ENCODE data around the gene SGTA. TPM values are rescaled to one million over a fixed set of nuclear protein-coding genes. Genes with fewer than 3 reads are reported as not detected.

SGTA gene
- total RNA-seq, 1 donor from 2014 or later = 72.6 TPM

DNA sequence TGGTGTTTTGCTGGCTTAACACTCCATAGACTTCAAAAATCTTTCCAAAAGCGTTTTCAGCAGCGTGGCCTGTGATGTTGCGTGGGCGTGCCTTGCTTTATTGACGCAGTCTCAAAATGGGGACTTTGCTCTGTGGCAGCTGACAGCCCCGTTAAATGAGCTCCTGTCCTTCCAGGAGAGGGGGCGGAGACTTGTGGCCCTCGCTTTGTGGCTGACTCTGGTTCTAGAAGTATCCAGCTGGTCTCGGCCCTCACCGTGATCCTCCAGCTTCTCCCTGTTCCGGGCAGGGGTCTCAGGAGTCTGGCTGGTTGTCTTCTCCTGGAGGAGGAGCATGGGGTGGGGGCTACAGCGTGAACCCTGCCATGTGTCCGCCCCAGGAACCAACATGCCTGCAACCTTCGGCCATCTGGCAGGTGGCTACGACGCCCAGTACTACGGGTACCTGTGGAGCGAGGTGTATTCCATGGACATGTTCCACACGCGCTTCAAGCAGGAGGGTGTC, 28.2 kb upstream of the SGTA start:
- Histone ChIP-seq H3K27ac (replicated peaks) (no peak overlapping the region), H3K4me1 (no peaks in the 10 kb centered on the region), H3K36me3 (peaks cover 61% of the 10 kb centered on the region), H3K27me3 (ENCODE audit: low read depth) (no peaks in the 10 kb centered on the region), H3K4me3 (no peak overlapping the region), H3K9me3 (replicated peaks) (no peaks in the 10 kb centered on the region)
- no peak for DNase-seq
- intact Hi-C loops (cut with micrococcal nuclease) = no loop called here
- TF ChIP-seq, protein P1, sequence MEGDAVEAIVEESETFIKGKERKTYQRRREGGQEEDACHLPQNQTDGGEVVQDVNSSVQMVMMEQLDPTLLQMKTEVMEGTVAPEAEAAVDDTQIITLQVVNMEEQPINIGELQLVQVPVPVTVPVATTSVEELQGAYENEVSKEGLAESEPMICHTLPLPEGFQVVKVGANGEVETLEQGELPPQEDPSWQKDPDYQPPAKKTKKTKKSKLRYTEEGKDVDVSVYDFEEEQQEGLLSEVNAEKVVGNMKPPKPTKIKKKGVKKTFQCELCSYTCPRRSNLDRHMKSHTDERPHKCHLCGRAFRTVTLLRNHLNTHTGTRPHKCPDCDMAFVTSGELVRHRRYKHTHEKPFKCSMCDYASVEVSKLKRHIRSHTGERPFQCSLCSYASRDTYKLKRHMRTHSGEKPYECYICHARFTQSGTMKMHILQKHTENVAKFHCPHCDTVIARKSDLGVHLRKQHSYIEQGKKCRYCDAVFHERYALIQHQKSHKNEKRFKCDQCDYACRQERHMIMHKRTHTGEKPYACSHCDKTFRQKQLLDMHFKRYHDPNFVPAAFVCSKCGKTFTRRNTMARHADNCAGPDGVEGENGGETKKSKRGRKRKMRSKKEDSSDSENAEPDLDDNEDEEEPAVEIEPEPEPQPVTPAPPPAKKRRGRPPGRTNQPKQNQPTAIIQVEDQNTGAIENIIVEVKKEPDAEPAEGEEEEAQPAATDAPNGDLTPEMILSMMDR (IDR thresholded peaks at IDR 0.05; ENCODE audit: borderline replicate concordance) = no peak

DNA sequence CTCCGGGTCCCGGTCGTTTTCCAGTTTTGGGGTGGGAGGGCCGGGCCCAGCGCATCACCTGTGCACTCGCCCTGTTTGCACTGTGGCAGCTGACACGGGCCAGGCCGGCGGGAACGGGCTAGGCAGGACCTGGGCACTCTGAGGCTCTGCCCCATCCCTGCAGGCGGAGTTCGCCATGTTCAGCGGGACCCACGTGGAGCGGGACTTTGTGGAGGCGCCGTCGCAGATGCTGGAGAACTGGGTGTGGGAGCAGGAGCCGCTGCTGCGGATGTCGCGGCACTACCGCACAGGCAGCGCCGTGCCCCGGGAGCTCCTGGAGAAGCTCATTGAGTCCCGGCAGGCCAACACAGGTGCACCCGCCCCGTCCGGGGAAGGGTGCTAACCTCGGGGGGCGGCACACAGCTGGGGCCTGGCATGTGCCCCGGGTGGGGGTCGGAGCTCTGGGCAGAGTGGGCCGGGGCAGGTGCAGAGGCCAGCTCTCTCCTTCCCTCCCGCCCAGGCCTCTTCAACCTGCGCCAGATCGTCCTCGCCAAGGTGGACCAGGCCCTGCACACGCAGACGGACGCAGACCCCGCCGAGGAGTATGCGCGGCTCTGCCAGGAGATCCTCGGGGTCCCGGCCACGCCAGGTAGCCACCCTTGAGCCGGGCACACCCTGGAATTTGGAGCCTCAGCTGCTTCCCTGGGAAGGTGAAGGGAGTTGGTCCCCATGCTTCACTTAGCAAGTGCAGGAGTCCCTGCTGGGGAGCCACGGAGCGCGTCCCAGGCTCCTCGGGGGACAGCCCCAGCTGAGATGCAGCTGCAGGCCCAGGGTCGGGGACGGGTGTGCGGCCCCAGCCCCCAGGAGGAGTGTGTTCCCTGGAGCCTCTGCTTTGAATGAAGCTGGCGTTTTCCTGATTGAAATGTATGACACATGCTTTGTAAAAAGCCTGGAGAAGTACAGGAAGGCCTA, 27.3 kb upstream of the SGTA start:
- TF ChIP-seq, protein P1 (IDR thresholded peaks at IDR 0.05; ENCODE audit: borderline replicate concordance) = no peak
- no peaks in the 10 kb centered on the region for H3K4me1 ChIP-seq
- H3K27ac ChIP-seq (replicated peaks) = no peak overlapping the region
- intact Hi-C loops (cut with micrococcal nuclease) = no loop called here
- no peak overlapping the region for H3K4me3 ChIP-seq
- no peaks in the 10 kb centered on the region for H3K27me3 ChIP-seq (ENCODE audit: low read depth)
- no peaks in the 10 kb centered on the region for H3K9me3 ChIP-seq (replicated peaks)
- no peak for DNase-seq
- peaks cover 66% of the 10 kb centered on the region for H3K36me3 ChIP-seq

DNA sequence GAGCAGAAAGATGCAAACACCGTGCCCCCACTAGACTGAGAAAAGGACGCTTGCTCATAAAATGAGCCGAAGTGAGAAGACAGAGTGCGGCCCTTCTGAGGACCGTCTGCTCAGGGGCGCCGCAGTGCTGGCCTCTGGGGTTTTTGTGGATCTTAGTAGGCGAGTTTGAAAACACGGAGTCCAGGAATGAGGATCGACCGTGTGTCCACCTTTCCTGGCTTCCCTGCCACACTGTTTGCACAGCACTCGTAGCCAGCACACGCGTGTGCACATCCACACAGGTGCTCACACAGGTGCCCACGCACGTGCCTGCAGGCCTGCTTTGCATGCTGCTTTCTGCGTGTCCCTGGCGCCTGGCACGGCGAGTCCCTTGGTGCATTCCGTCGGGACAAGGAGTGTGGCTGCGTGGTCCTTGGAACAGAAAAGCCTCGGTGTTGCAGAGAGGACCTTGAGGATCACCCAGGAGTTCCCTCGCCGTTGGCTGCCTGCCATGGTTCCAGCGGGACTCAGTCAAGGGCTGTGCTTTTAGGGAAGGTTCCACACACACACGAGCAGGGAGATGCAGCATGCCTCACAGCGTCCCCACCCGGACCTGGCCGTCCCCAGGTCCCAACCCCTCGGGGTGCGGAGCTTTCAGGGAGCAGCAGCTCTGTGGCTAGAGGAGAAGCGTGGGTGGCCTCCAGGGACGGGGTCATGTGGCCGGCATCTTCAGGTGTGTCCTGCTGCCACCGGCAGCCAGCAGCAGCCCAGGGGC, 26.5 kb upstream of the SGTA start:
- DNase-seq = no peak
- no peak overlapping the region for H3K4me3 ChIP-seq
- H3K27me3 ChIP-seq (ENCODE audit: low read depth) = no peaks in the 10 kb centered on the region
- intact Hi-C loops (cut with micrococcal nuclease) = no loop called here
- no peaks in the 10 kb centered on the region for H3K4me1 ChIP-seq
- H3K36me3 ChIP-seq = peaks cover 74% of the 10 kb centered on the region
- H3K27ac ChIP-seq (replicated peaks) = no peak overlapping the region
- TF ChIP-seq, protein P1 (IDR thresholded peaks at IDR 0.05; ENCODE audit: borderline replicate concordance) = no peak
- H3K9me3 ChIP-seq (replicated peaks) = no peaks in the 10 kb centered on the region

DNA sequence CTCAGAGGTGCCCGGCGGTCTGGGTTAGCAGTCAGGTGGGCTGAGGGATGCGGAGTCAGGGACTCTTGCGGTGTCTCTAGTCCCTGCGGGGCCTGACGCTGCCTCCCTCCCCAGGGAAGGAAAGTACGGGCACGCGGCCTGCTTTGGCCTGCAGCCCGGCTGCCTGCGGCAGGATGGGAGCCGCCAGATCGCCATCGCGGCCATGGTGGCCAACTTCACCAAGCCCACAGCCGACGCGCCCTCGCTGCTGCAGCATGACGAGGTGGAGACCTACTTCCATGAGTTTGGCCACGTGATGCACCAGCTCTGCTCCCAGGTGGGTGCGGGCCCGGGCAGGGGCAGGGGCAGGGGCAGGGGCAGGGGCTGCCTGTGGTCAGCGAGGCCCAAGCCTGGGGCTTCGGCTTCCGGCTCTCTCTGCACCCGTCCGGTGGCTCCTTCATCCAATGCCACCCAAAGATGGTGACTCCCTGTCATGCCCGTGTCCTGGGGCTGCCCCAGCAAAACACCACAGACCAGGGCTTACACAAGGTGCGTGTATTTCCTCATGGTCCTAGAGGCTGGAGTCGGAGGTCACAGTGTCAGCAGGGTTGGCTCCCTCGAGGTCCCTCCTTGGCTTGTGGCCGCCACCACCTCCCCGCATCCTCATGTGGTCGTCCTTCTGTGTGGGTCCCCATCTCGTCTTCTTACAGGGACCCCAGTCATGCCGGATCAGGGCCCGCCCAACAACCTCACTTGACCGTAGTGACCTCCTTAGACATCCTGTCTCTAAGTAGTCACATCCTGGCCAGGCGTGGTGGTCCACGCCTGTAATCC, 25.3 kb upstream of the SGTA start:
- no peak for DNase-seq
- Histone ChIP-seq H3K4me3 (no peak overlapping the region), H3K27me3 (ENCODE audit: low read depth) (no peaks in the 10 kb centered on the region), H3K36me3 (peaks cover 70% of the 10 kb centered on the region), H3K27ac (replicated peaks) (no peak overlapping the region), H3K4me1 (no peaks in the 10 kb centered on the region), H3K9me3 (replicated peaks) (no peaks in the 10 kb centered on the region)
- intact Hi-C loops (cut with micrococcal nuclease) = no loop called here
- TF ChIP-seq, protein P1 (IDR thresholded peaks at IDR 0.05; ENCODE audit: borderline replicate concordance) = no peak

Data from left ventricle myocardium inferior (tissue), 1 donor.